K562 (cell line): ENCODE results near the gene ADCY9.

ENCODE experiments used
- BRCA1 ChIP-seq, 2 experiments: fragments of 450-650 bp in 1 of 2; sonication (generic) in 1 of 2; formaldehyde crosslinking in 1 of 2; IDR thresholded peaks; 2 replicates each; pipeline versions ENCODE4 v1.5.0 to v1.6.1; 2017 to 2020; ENCODE audit warnings: mild to moderate bottlenecking in 1 of 2, missing genetic modification reagents in 1 of 2
- CREB5 ChIP-seq: fragments of 250-450 bp; sonication (Bioruptor Pico); IDR thresholded peaks from 2 replicates; pipeline ENCODE4 v1.5.0; 2020; ENCODE audit warnings: mild to moderate bottlenecking
- FIP1L1 ChIP-seq: fragments of 200-400 bp; formaldehyde crosslinking; IDR thresholded peaks from 2 replicates; pipeline ENCODE4 v1.6.1; 2018; ENCODE audit warnings: mild to moderate bottlenecking, low read depth, low read length; ENCODE audit not compliant: poor library complexity, severe bottlenecking
- ID3 ChIP-seq, 2 experiments: fragments of 250-450 bp in 1 of 2; fragments of 450-650 bp in 1 of 2; sonication (Bioruptor Pico) in 1 of 2; IDR thresholded peaks; 2 replicates each; pipeline versions ENCODE4 v1.6.1 to v1.8.0; 2016 to 2021; ENCODE audit warnings: mild to moderate bottlenecking in 2 of 2, moderate library complexity in 2 of 2, missing compliant biosample characterization in 1 of 2, missing genetic modification characterization in 1 of 2
- MAFK ChIP-seq: IDR thresholded peaks from 2 replicates; pipeline ENCODE4 v1.6.1; 2011; ENCODE audit warnings: low read length, improper control_type of control experiment
- MAX ChIP-seq: sonication (generic); formaldehyde crosslinking; IDR thresholded peaks from 2 replicates; pipeline ENCODE4 v1.9.0; 2022; ENCODE audit warnings: mild to moderate bottlenecking, missing genetic modification reagents
- MXD1 ChIP-seq: fragments of 250-450 bp; sonication (Bioruptor Pico); IDR thresholded peaks from 2 replicates; pipeline ENCODE4 v1.8.0; 2021; ENCODE audit warnings: borderline replicate concordance, mild to moderate bottlenecking, moderate library complexity; ENCODE audit not compliant: poor library complexity, severe bottlenecking
- PBX2 ChIP-seq, 2 experiments: IDR thresholded peaks in 1 of 2; conservative IDR thresholded peaks in 1 of 2; 2 replicates each; pipeline ENCODE4 v1.6.1; 2016; ENCODE audit warnings: low read depth in 2 of 2, mild to moderate bottlenecking in 1 of 2, missing compliant biosample characterization in 1 of 2, missing genetic modification characterization in 1 of 2, moderate library complexity in 1 of 2
- POLR2AphosphoS5 ChIP-seq: IDR thresholded peaks from 2 replicates; pipeline ENCODE4 v1.6.1; 2011; ENCODE audit warnings: mild to moderate bottlenecking, low read depth, low read length, moderate library complexity; ENCODE audit not compliant: control insufficient read depth, insufficient read depth
- RAD21 ChIP-seq, 2 experiments: fragments of 250-450 bp in 1 of 2; fragments of 450-650 bp in 1 of 2; sonication (Bioruptor Pico) in 1 of 2; formaldehyde crosslinking in 1 of 2; IDR thresholded peaks in 1 of 2; conservative IDR thresholded peaks in 1 of 2; 2 replicates each; pipeline versions ENCODE4 v1.4.0 to v1.8.0; 2020 to 2022; ENCODE audit warnings: mild to moderate bottlenecking in 2 of 2, moderate library complexity in 1 of 2
- TCF7 ChIP-seq: sonication (generic); IDR thresholded peaks from 2 replicates; pipeline ENCODE4 v1.6.1; 2016; ENCODE audit warnings: antibody characterized with exemption, borderline replicate concordance
- XRCC5 ChIP-seq: fragments of 200-400 bp; formaldehyde crosslinking; IDR thresholded peaks from 2 replicates; pipeline ENCODE4 v1.6.1; 2017; ENCODE audit warnings: low read depth, mild to moderate bottlenecking, low read length
- ZNF274 ChIP-seq: IDR thresholded peaks from 2 replicates; pipeline ENCODE4 v1.6.1; 2011; ENCODE audit warnings: low read depth, mild to moderate bottlenecking, low read length, moderate library complexity, borderline replicate concordance

GRCh38 chr16:4034963-4035362 lies 81.3 kb downstream of the ADCY9 start:
- TF ChIP-seq POLR2AphosphoS5 (no peak), FIP1L1 (no peak), BRCA1 (IDR thresholded peaks at IDR 0.05) (no peak), BRCA1 (CRISPR knock-in tag; IDR thresholded peaks at IDR 0.05) (no peak), MXD1 (CRISPR knock-in tag) (no peak), PBX2 (CRISPR knock-in tag; IDR thresholded peaks at IDR 0.05; ENCODE audit: low read depth) (no peak), PBX2 (tag; conservative IDR thresholded peaks at IDR 0.05; ENCODE audit: low read depth) (no peak), ZNF274 (no peak), ID3 (CRISPR knock-in tag; IDR thresholded peaks at IDR 0.05) (no peak), ID3 (tag; IDR thresholded peaks at IDR 0.05) (no peak), CREB5 (CRISPR knock-in tag) (no peak), XRCC5 (no peak), RAD21 (CRISPR knock-in tag; conservative IDR thresholded peaks at IDR 0.05 in 1 of 2, IDR thresholded peaks at IDR 0.05 in 1 of 2) (no peak), MAFK (no peak), TCF7 (no peak), MAX (CRISPR knock-in tag) (no peak)
